CMK (cell line): ENCODE results near the gene MSTO1.
"Not testable (repeated sequence)": the region's sequence is repeated elsewhere in the genome, so short reads cannot be mapped to it uniquely, and the experiment has no call there.

Experiments
- DNase-seq: peaks from one replicate; pipeline ENCODE4 v3.0.0-alpha.2; 2010; ENCODE audit warnings: low read depth

Gene MSTO1

GRCh38 chr1:155622191-155622590, 12.2 kb downstream of the MSTO1 start:
- no peak for DNase-seq

GRCh38 chr1:155623357-155623756, 13.3 kb downstream of the MSTO1 start:
- no peak for DNase-seq

- not testable (repeated sequence) for DNase-seq
Observed at GRCh38 chr1:155626428-155626827, 16.4 kb downstream of the MSTO1 start.

DNA sequence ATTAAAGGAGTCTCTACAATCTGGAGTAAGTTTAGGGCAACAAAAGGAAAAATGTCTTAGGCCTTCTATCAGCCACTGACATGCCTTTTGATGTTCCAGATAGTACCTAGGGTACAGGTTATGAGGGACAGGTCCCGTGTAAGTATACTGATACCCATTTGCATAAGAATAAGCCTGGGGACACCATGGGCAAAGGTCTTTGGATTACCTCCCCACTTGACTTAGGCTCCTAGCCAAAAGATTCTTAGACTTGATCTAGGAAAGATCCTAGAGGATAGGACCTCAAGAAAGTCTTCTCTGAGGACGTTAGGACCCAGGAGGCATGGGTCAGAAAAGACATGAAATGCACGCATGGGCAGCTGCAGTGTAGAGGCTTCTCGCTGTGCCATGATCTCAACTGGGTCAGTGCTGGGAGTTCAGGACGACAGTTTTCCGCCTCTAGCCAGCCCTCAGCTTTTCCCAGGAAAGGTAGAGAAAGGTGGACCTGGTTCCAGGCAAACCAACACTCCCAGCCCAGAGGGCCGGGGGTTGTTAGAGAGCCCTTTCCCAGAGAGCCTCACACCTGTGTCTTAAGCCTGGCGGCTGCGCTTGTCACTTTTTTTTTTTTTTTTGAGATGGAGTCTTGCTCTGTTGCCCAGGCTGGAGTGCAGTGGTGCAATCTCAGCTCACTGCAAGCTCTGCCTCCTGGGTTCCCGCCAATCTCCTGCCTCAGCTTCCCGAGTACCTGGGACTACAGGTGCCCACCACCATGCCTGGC, 26.6 kb downstream of the MSTO1 start:
- no peak for DNase-seq

DNA sequence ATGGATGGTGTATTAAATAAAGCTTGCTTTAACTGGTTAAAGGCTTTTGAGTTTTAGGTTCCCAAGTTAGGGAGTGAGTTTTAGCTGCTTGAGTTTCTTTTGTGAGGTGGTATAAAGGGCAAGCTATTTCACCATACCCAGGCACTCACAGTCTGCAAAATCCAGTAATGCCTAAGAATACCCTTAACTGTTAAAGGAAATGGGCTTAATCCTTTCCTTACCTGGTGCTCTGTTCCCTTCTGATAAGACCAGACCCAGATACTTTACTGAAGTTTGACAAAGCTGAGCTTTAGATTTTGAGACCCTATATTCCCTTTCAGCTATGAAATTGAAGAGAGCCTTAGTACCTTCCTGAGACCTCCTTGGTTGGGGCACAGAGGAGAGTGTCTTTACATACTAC, 30.3 kb downstream of the MSTO1 start:
- DNase-seq: no peak

DNA sequence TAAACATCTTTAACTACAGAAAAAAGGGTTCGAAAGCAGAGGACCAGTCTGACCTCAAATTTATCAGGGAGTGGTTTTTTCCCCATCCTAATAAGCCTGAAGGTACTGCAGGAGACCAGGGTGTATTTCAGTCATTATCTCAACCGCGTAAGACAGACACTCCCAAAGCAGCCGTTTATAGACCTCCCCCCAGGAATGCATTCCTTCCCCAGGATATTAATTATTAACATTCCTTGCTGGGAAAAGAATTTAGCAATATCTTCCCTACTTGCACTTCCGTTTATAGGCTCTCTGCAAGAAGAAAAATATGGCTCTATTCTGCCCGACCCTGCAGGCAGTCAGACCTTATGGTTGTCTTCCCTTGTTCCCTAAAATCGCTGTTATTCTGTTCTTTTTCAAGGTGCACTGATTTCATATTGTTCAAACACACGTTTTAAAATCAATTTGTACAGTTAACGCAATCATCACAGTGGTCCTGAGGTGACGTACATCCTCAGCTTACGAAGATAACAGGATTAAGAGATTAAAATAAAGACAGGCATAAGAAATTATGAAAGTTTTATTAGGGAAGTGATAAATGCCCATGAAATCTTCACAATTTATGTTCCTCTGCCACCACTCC, 32.7 kb downstream of the MSTO1 start:
- not testable (repeated sequence) for DNase-seq

GRCh38 chr1:155643230-155643629, 33.2 kb downstream of the MSTO1 start:
- no peak for DNase-seq

DNA sequence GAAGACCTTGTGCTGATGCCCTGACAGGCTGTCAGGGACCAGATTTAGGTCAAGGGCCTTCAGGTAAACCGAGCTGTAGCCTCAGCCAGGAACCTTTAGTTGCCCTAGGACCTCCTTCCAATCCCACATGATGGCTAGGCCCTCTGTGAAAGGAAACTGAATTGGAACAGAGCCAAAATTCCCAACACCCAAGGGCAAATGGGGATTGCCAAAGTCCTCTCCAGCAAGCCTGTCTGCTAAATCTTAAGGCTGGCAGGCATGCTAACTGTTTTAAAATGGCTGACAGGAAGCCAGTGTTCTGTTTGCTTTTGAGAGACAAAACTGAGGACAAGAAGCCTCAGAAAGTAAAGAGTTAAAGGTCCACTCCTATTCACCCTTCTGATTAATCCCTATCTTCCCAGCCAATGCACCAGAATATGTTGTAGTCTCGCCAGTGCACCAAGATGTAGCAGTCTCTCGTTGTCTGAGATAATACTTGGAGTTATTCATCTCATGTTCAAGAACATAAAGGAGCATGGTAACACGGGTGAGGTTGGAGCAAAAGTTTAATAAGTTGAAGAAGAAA, 35.1 kb downstream of the MSTO1 start:
- no peak for DNase-seq

- no peak for DNase-seq
Observed at GRCh38 chr1:155645648-155646047, 35.6 kb downstream of the MSTO1 start.

DNA sequence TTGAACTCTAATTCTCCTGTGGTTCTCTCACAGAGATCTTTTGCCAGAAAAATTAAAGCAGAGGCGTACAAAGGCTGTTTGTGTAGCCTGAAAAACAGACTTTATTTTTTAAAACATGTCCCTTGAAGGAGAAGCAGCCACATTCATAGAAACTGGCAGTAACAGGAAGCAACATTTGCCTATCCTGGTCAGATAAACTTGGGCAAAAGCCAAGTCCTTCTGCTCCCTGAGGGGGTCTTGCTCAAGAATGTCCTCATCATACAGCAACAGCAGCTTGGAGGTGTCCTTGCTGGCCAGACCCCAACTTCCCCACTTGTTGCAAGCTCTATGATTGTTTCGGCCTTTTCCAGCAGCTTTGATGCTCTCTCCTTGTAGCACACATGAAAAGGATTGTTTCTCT, 36.3 kb downstream of the MSTO1 start:
- peak; percentile 8 for DNase-seq

GRCh38 chr1:155648207-155649147, 38.5 kb downstream of the MSTO1 start:
- DNase-seq: no peak

- no peak for DNase-seq
Observed at GRCh38 chr1:155649676-155650075, 39.7 kb downstream of the MSTO1 start.

GRCh38 chr1:155650231-155650757, 40.3 kb downstream of the MSTO1 start:
- DNase-seq: no peak

GRCh38 chr1:155651861-155652661, 42.0 kb downstream of the MSTO1 start:
- no peak for DNase-seq

DNA sequence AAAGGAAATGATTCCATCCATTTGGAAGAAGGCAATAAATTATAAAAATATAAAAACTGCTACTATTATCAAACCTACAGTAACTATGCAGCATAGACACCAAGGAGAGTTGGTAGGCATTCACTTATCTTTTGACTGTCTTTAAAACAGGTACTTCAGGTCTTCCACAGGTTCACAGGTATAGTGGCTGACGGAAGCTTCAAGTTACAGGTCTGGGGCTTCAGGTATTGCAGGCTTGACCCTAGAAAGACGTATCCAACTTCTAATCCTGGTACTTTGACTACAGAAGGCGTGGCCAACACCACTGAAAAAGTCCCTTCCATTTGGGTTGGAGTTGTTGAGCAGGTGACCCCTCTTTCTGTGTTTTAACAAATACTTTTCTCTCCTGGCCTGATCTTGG, 42.9 kb downstream of the MSTO1 start:
- no peak for DNase-seq

- no peak for DNase-seq
Observed at GRCh38 chr1:155657463-155657862, 47.4 kb downstream of the MSTO1 start.

DNA sequence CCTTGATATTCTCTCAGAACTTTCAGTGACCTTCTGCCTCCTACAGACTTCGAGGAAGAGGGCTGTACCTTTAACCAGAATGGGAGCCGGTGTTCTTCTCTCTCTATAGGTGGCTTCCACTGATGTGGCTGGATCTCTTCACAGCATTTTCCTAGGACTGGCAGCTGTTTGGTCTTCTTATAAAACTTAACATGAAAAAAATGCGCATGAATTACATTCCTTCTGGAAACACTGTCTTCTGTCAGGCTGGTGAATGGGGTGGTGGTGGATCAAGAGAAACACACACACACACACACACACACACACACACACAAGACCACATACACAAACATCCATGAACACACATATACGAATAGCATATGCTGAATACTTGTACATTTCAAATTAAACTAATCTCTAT, 51.2 kb downstream of the MSTO1 start:
- not testable (repeated sequence) for DNase-seq
